ENCODE measurements around the gene NAPSA.
A peak's percentile ranks its signal among the peaks of the same experiment; 100 is the strongest.

The NAPSA gene

GRCh38 chr19:50406156-50406820 lies 40.8 kb upstream of the NAPSA start:
- Histone ChIP-seq H3F3A (ENCODE audit: control insufficient read depth, insufficient read depth) (no peaks in the 10 kb centered on the region; the same call in 1 of the 2 replicates), H3K4me3 (ENCODE audit: low read length) (no peak overlapping the region), H3K9me3 (ENCODE audit: control insufficient read depth, insufficient read depth, low read length) (no peaks in the 10 kb centered on the region), H3K36me3 (ENCODE audit: control insufficient read depth, low read length) (peaks cover 85% of the 10 kb centered on the region), H4K20me1 (ENCODE audit: control insufficient read depth, insufficient read depth, low read depth, low read length) (no peaks in the 10 kb centered on the region), H3K79me2 (ENCODE audit: control insufficient read depth, low read length) (peaks cover 4% of the 10 kb centered on the region), H3K27ac (ENCODE audit: low read depth, low read length) (no peak overlapping the region), H3K27me3 (ENCODE audit: control insufficient read depth, low read length) (no peaks in the 10 kb centered on the region), H3K9me2 (replicated peaks; ENCODE audit: control insufficient read depth, low read length) (no peaks in the 10 kb centered on the region), H3K4me2 (ENCODE audit: low read length) (no peak overlapping the region), H3K4me1 (ENCODE audit: control insufficient read depth, low read length) (no peaks in the 10 kb centered on the region)
- TF ChIP-seq, protein P1, sequence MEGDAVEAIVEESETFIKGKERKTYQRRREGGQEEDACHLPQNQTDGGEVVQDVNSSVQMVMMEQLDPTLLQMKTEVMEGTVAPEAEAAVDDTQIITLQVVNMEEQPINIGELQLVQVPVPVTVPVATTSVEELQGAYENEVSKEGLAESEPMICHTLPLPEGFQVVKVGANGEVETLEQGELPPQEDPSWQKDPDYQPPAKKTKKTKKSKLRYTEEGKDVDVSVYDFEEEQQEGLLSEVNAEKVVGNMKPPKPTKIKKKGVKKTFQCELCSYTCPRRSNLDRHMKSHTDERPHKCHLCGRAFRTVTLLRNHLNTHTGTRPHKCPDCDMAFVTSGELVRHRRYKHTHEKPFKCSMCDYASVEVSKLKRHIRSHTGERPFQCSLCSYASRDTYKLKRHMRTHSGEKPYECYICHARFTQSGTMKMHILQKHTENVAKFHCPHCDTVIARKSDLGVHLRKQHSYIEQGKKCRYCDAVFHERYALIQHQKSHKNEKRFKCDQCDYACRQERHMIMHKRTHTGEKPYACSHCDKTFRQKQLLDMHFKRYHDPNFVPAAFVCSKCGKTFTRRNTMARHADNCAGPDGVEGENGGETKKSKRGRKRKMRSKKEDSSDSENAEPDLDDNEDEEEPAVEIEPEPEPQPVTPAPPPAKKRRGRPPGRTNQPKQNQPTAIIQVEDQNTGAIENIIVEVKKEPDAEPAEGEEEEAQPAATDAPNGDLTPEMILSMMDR (IDR thresholded peaks at IDR 0.05; ENCODE audit: low read depth, low read length, poor library complexity, severe bottlenecking), result no peak
- TF ChIP-seq EZH2phosphoT487 (IDR thresholded peaks at IDR 0.05; ENCODE audit: borderline replicate concordance, low read length), result no peak

DNA sequence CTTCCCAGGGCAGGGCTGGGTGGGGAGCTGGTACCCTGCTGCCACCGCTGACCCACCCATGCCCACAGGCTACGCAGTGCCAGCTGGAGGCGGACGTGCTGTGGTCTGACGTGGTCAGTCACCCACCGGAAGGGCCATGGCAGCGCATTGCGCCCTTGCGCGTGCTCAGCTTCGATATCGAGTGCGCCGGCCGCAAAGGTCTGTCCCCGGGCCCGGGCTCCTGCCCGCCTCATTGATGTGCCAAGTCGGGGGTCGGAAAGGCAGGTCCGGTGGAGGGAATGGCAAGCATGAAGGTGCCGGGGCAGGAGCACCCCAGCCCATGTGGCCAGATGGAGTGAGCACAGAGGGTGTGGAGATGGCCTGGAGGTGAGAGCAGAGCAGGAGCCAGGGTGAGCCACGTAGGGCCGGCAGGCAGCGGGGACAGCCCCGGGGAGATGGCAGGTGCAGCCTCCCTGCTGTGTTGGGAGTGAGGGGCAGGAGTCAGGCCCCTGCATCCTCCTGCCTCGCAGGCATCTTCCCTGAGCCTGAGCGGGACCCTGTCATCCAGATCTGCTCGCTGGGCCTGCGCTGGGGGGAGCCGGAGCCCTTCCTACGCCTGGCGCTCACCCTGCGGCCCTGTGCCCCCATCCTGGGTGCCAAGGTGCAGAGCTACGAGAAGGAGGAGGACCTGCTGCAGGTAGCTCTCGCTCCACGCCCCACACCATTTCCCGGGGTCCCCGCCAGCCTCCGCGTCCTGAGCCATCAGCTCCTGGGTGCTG lies 37.3 kb upstream of the NAPSA start:
- no peak for TF ChIP-seq EZH2phosphoT487 (IDR thresholded peaks at IDR 0.05; ENCODE audit: borderline replicate concordance, low read length)
- TF ChIP-seq, protein P1 (IDR thresholded peaks at IDR 0.05; ENCODE audit: low read depth, low read length, poor library complexity, severe bottlenecking), result no peak
- peaks cover 73% of the 10 kb centered on the region for H3K36me3 ChIP-seq (ENCODE audit: control insufficient read depth, low read length)
- peaks cover 2% of the 10 kb centered on the region; the same call in 1 of the 2 replicates for H4K20me1 ChIP-seq (ENCODE audit: control insufficient read depth, insufficient read depth, low read depth, low read length)

DNA sequence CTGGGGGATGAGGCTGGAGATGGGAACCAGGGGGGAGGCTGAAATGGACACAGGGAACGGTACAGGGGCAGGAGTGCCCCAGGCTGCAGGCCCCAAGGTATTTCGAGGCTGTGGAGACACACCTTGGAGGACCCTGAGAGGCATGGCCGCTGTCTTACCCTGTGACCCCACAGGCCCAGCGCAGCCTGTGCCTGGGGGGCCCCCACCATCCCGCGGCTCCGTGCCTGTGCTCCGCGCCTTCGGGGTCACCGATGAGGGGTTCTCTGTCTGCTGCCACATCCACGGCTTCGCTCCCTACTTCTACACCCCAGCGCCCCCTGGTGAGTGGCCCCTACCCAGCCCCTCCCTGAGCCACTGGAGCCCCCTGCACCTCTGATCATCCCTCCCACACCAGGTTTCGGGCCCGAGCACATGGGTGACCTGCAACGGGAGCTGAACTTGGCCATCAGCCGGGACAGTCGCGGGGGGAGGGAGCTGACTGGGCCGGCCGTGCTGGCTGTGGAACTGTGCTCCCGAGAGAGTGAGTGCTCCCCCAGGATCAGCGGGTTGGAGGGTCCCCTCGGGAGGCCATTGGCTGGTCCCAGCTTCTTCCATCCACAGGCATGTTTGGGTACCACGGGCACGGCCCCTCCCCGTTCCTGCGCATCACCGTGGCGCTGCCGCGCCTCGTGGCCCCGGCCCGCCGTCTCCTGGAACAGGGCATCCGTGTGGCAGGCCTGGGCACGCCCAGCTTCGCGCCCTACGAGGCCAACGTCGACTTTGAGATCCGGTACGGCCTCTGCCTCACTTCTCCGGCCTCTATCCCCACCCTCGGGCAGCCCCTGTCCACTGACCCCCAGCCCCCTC lies 36.4 kb upstream of the NAPSA start:
- Histone ChIP-seq H3K79me2 (ENCODE audit: control insufficient read depth, low read length) (peaks cover 33% of the 10 kb centered on the region), H3K36me3 (ENCODE audit: control insufficient read depth, low read length) (peaks cover 72% of the 10 kb centered on the region), H3K4me1 (ENCODE audit: control insufficient read depth, low read length) (no peaks in the 10 kb centered on the region), H3K4me2 (ENCODE audit: low read length) (no peak overlapping the region), H3K27me3 (ENCODE audit: control insufficient read depth, low read length) (no peaks in the 10 kb centered on the region), H4K20me1 (ENCODE audit: control insufficient read depth, insufficient read depth, low read depth, low read length) (peaks cover 4% of the 10 kb centered on the region; the same call in 1 of the 2 replicates), H3K9me3 (ENCODE audit: control insufficient read depth, insufficient read depth, low read length) (no peaks in the 10 kb centered on the region), H3K4me3 (ENCODE audit: low read length) (no peak overlapping the region), H3K9me2 (replicated peaks; ENCODE audit: control insufficient read depth, low read length) (no peaks in the 10 kb centered on the region), H3K27ac (ENCODE audit: low read depth, low read length) (no peak overlapping the region), H3F3A (ENCODE audit: control insufficient read depth, insufficient read depth) (no peaks in the 10 kb centered on the region)
- TF ChIP-seq EZH2phosphoT487 (IDR thresholded peaks at IDR 0.05; ENCODE audit: borderline replicate concordance, low read length), result no peak
- TF ChIP-seq, protein P1 (IDR thresholded peaks at IDR 0.05; ENCODE audit: low read depth, low read length, poor library complexity, severe bottlenecking), result peak; percentile 46

More for the DNA sequence above, 37.3 kb upstream of the NAPSA start:
- H3K4me1 ChIP-seq (ENCODE audit: control insufficient read depth, low read length), result no peaks in the 10 kb centered on the region
- H3K27ac ChIP-seq (ENCODE audit: low read depth, low read length), result no peak overlapping the region
- no peak overlapping the region for H3K4me3 ChIP-seq (ENCODE audit: low read length)
- H3K27me3 ChIP-seq (ENCODE audit: control insufficient read depth, low read length), result no peaks in the 10 kb centered on the region
- peaks cover 24% of the 10 kb centered on the region for H3K79me2 ChIP-seq (ENCODE audit: control insufficient read depth, low read length)
- no peaks in the 10 kb centered on the region for H3K9me3 ChIP-seq (ENCODE audit: control insufficient read depth, insufficient read depth, low read length)
- H3K9me2 ChIP-seq (replicated peaks; ENCODE audit: control insufficient read depth, low read length), result no peaks in the 10 kb centered on the region
- no peak overlapping the region for H3K4me2 ChIP-seq (ENCODE audit: low read length)
- no peaks in the 10 kb centered on the region for H3F3A ChIP-seq (ENCODE audit: control insufficient read depth, insufficient read depth)

All from DOHH2 (cell line).